ENCODE results near the gene LRRC31.

The LRRC31 gene

DNA sequence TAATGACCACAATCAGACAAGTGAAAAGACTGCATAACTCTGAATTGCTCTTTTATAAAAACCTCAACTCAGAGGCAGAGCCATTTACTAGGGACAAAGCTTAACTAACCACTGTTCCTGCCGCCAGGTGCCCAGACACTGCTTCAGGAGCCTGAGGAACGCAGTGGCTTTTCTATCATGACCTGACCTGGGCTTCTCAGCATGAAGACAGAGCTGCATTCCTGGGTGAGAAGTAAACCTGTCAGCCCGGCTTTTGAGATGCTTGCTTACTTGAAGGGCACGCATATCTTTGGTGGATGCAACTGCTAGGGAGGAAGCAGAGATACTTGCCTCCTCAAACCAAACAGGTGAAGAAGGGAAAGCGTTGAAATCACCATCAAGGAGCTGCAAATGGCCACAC is 7.9 kb downstream of the LRRC31 start:
- no peak for DNase-seq

GRCh38 chr3:169857811-169858210 is 11.9 kb downstream of the LRRC31 start:
- DNase-seq, result no peak

DNA sequence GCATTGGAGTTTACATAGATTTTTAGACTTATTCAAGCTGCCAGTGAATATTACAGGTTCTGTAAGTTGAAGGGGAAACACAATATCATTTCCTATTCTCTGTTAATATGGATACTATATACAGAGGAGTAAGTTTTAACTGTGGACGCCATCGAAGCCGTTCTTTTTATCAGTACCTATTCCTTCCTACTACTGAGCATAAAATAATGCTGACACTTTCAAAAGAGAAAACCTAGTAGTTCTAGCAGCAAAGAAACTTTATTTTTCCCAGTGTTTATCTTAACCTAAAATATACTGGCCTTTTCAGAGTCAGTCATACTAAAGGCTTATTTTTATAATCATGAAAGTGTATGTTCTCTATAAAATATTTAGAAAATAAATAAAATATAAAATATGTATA is 14.2 kb downstream of the LRRC31 start:
- no peak for DNase-seq

GRCh38 chr3:169850618-169851017 is 19.1 kb downstream of the LRRC31 start:
- DNase-seq, result no peak

DNA sequence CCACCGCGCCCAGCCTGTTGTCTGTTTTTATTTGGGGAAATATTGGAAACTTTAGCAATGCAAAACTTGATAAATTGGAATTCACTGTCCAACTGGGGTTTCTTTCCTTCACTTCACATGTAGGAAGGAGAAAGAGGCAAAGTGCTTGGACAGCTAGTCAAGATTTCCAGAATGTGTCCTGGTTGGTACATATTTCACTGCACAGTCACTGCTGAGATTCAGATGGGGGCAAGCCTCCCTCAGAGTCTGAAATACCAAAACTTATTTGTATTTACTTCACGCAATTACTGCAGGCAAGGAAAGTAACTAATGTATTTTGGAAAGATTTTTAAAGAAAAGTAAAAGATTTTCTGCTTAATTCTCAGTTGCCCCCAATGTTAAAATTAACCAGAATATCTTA is 21.0 kb downstream of the LRRC31 start:
- no peak for DNase-seq

DNA sequence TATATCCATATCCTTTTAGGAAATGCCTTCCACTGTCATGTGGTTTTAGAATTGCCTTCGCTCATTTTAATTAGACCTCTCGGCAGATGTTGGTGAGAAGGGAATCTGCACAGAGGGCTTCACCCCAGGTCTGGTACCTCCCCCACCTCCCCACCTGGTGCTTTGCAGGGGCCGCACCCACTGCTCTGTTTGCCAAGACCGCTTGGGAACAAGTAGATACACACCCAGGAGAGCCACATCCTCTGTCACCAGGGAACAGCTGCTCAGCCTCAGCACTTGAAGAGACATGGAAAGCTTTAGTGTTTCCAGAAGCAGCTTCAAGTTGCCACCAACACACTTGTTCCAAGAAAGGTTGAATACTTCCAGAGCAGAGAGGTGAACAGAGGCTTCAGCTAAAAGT is 21.8 kb downstream of the LRRC31 start:
- DNase-seq, result no peak

GRCh38 chr3:169846458-169847193 is 23.1 kb downstream of the LRRC31 start:
- DNase-seq, result no peak

DNA sequence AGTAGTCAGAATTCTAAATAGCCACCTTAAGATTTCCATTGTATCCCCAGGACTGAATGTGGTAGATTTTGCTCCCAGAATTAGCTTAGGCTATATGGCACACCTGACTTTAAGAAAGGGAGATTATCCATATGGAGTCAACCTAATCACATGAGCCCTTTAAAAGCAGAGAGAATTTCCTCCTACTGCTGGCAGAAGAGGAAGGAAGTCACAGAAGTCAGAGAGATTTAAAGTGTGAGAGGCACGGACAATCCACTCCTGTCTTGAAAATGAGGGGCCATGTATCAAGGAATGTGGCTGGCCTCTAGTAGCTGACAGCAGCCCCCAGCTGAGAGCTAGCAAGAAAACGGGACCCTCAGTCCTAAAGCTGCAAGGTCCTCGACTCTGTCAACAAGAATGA is 26.8 kb downstream of the LRRC31 start:
- no peak for DNase-seq

GRCh38 chr3:169841171-169841570 is 28.6 kb downstream of the LRRC31 start:
- no peak for DNase-seq

DNA sequence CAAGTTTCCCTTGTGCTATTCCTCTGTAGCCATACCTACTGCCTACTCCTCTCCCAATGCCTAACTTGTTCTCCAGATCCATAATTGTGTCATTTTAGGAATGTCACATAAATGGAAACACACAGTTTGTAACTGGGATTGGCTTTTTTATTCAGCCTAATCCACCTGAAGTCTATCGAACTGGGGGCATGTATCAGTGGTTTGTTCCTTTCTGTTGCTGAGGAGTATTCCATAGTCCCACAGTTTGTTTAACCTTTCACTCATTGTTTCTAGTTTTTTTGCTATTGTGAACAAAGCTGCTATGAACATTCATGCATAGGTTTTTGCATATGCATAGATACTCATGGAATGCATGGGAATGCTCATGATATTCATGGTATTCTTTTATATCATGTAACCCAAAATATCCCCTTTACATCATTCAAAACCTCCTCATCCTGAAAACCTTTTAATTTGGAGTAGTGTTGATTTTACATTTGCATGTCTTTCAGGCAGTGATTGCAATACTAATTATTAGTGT is 31.2 kb downstream of the LRRC31 start:
- no peak for DNase-seq

GRCh38 chr3:169836942-169837275 is 32.8 kb downstream of the LRRC31 start:
- DNase-seq, result no peak

- no peak for DNase-seq
Observed at GRCh38 chr3:169836078-169836941, 33.4 kb downstream of the LRRC31 start.

- no peak for DNase-seq
Observed at GRCh38 chr3:169835533-169835932, 34.2 kb downstream of the LRRC31 start.

GRCh38 chr3:169827712-169828111 is 42.0 kb downstream of the LRRC31 start:
- DNase-seq, result no peak

GRCh38 chr3:169825316-169825715 is 44.4 kb downstream of the LRRC31 start:
- no peak for DNase-seq

- DNase-seq, result no peak
Observed at GRCh38 chr3:169822983-169823382, 46.8 kb downstream of the LRRC31 start.

DNA sequence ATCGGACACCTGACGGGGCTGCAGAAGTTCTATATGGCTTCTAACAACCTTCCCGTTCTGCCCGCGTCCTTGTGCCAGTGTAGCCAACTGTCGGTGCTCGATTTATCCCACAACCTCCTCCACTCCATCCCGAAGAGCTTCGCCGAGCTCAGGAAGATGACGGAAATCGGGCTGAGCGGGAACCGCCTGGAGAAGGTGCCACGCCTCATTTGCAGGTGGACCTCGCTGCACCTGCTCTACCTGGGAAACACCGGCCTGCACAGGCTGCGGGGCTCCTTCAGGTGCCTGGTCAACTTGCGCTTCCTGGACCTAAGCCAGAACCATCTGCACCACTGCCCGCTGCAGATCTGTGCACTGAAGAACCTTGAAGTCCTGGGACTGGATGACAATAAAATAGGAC is 47.2 kb downstream of the LRRC31 start:
- no peak for DNase-seq

DNA sequence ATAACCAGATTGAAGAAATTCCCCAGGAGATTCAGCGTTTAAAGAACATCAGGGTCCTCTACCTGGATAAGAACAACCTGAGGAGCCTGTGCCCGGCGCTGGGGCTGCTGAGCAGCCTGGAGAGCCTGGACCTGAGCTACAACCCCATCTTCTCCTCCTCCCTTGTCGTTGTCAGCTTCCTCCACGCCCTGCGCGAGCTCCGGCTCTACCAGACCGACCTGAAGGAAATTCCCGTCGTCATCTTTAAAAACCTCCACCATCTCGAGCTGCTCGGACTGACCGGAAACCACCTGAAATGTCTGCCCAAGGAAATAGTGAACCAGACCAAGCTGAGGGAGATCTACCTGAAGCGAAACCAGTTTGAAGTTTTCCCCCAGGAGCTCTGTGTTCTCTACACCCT is 47.6 kb downstream of the LRRC31 start:
- DNase-seq, result no peak

DNA sequence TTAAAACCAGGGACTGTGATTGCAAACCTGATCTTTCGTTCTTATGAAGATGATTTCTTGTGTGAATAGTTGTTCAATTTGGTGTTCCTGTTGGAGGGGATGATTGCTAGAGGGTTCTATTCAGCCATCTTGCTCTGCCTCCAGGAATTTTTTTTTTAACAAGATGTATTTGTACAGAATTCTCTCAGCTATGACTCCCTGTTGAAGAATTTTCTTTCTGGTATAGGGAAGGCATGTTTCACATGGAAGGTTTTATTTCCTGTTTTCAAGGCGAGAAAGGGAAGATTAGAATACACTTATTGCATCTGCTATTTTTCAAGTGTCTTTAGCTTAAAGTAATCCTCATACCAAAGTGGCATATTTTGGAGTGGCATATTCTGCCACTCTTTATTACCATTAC is 51.4 kb downstream of the LRRC31 start:
- no peak for DNase-seq

DNA sequence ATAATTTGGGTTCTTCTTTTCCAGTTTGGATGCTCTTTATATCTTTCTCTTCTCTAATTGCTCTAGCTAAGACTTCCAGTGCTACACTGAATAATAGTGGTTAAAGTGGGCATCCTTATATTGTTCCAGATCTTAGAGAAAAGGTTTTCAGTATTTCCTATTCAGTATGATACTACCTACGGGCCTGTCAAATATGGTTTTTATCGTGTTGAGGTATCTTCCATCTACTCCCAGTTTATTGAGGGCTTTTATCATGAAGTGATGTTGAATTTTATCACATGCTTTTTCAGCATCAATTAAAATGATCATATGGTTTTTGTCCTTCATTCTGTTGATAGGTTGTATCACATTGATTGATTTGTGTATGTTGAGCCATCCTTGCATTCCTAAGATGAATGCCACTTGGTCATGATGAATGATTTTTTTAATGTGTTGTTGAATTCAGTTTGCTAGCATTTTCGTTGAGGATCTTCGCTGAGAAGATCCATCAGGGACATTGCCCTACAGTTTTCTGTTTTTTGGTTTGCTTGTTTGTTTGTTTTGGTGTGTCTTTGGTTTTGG is 54.1 kb downstream of the LRRC31 start:
- DNase-seq, result no peak

GRCh38 chr3:169813757-169814517 is 55.8 kb downstream of the LRRC31 start:
- peak; percentile 13 to 18 for DNase-seq

DNA sequence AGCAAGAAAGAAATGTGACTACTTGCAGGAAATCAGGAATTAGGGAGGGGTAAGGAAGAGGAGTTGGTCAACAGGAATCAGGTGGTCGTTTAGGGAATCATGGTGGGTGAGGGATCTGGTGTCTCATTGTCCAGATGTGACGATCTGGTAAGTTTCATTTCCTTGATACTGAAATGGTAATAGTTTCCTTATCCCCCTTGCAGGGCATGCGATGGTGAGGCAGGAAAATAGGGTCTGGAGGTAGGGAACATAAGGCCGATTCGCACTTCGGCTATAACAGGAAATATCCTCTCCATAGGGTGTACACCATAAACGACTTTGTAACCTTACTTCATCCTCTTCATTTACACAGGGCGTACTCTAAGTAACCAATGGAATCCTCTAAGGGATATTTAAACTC is 56.5 kb downstream of the LRRC31 start:
- DNase-seq, result no peak

Data from NCI-H1930 (cell line).